Panc1 (cell line): ENCODE measurements around the gene BCLAF1. TPM values are rescaled to one million over a fixed set of nuclear protein-coding genes. Genes with fewer than 3 reads are reported as not detected.

Source experiments
- ATAC-seq: fragments of 200-7000 bp; cut with Tn5 transposase; 2 replicates; pipeline ENCODE4 v1.9.1; 2020; ENCODE audit warnings: mild to moderate bottlenecking, moderate library complexity
- BruUV-seq: library from RNA; stranded (reverse); fragments of 400-500 nt; replicated peaks from 2 replicates; lab custom pipeline; 2021; lab: Mats Ljungman, UMichigan
- CTCF ChIA-PET: fragments of 300-600 bp; sonication (Branson Sonifier 250); formaldehyde crosslinking; loops from one replicate; lab custom pipeline; 2022; ENCODE audit warnings: antibody characterized with exemption; lab: Charles Lee
- POLR2A ChIA-PET: fragments of 300-600 bp; sonication (Branson Sonifier 250); formaldehyde crosslinking; loops from one replicate; lab custom pipeline; 2022; ENCODE audit warnings: antibody characterized with exemption; lab: Charles Lee
- DNase-seq: peaks from one replicate; pipeline ENCODE4 v3.0.0-alpha.2; 2010; ENCODE audit warnings: low read depth, low spot score
- H3K27ac ChIP-seq: 2 replicates; pipeline ENCODE4 v1.5.1; 2011; ENCODE audit warnings: mild to moderate bottlenecking, low read length, inconsistent platforms
- H3K27me3 ChIP-seq: fragments of 200-500 bp; sonication (Bioruptor generic); 2 replicates; pipeline ENCODE4 v1.6.0; 2014; ENCODE audit warnings: low read length, inconsistent platforms; ENCODE audit not compliant: control insufficient read depth, insufficient read depth
- H3K36me3 ChIP-seq: fragments of 200-500 bp; sonication (Bioruptor generic); 2 replicates; pipeline ENCODE4 v1.5.1; 2014; ENCODE audit warnings: inconsistent platforms, mild to moderate bottlenecking, low read length, moderate library complexity; ENCODE audit not compliant: control insufficient read depth, insufficient read depth
- H3K4me1 ChIP-seq: 2 replicates; pipeline ENCODE4 v1.5.1; 2011; ENCODE audit warnings: inconsistent platforms, mild to moderate bottlenecking, low read length, moderate library complexity; ENCODE audit not compliant: control insufficient read depth, insufficient read depth
- H3K4me3 ChIP-seq, 2 experiments: 2 replicates each; pipeline ENCODE4 v1.5.1; 2011 to 2012; ENCODE audit warnings: low read depth in 2 of 2, low read length in 2 of 2, mild to moderate bottlenecking in 2 of 2, inconsistent platforms in 1 of 2, moderate library complexity in 1 of 2
- H3K9me3 ChIP-seq: fragments of 200-500 bp; sonication (Bioruptor generic); 2 replicates; pipeline ENCODE4 v1.5.1; 2014; ENCODE audit warnings: low read depth, mild to moderate bottlenecking, inconsistent platforms, low read length, moderate library complexity; ENCODE audit not compliant: control insufficient read depth, insufficient read depth
- POLR2AphosphoS5 ChIP-seq: IDR thresholded peaks from 2 replicates; pipeline ENCODE4 v1.6.1; 2012; ENCODE audit warnings: mild to moderate bottlenecking, low read depth, low read length, moderate library complexity
- SIN3A ChIP-seq: IDR thresholded peaks from 2 replicates; pipeline ENCODE4 v1.6.1; 2012; ENCODE audit warnings: low read depth, mild to moderate bottlenecking, low read length, moderate library complexity, borderline replicate concordance; ENCODE audit not compliant: insufficient read depth
- TCF7L2 ChIP-seq: IDR thresholded peaks from 2 replicates; pipeline ENCODE4 v1.6.1; 2011; ENCODE audit warnings: mild to moderate bottlenecking, low read depth, low read length, inconsistent platforms
- in situ Hi-C: cut with HindIII; loops from 2 replicates; pipeline ENCODE4 v1.10.0; 2016; ENCODE audit warnings: low sequenced_read_pairs, low pct_unique_long_range_greater_than_20kb
- intact Hi-C: fragments of 100-400 bp; cut with micrococcal nuclease; formaldehyde crosslinking; loops from one replicate; pipeline ENCODE4 v1.10.0; 2022; ENCODE audit not compliant: unreplicated experiment
- total RNA-seq: library from RNA; stranded (reverse); gene quantifications from one replicate; pipeline ENCODE4 v1.2.1, GENCODE V29; 2021; ENCODE audit not compliant: unreplicated experiment
- TF ChIP-seq, protein P1 (sequence below), 2 experiments: IDR thresholded peaks; 2 replicates each; pipeline ENCODE4 v1.6.1; 2011 to 2012; ENCODE audit warnings: low read depth in 2 of 2, control low read depth in 1 of 2, low read length in 1 of 2, mild to moderate bottlenecking in 1 of 2, moderate library complexity in 1 of 2; ENCODE audit not compliant: insufficient read depth in 1 of 2
- TF ChIP-seq, protein P2 (sequence below): fragments of 450-650 bp; IDR thresholded peaks from 2 replicates; pipeline ENCODE4 v1.5.1; 2017; ENCODE audit warnings: mild to moderate bottlenecking

BCLAF1 gene
- total RNA-seq, 1 experiment from 2014 or later, result 151 TPM

DNA sequence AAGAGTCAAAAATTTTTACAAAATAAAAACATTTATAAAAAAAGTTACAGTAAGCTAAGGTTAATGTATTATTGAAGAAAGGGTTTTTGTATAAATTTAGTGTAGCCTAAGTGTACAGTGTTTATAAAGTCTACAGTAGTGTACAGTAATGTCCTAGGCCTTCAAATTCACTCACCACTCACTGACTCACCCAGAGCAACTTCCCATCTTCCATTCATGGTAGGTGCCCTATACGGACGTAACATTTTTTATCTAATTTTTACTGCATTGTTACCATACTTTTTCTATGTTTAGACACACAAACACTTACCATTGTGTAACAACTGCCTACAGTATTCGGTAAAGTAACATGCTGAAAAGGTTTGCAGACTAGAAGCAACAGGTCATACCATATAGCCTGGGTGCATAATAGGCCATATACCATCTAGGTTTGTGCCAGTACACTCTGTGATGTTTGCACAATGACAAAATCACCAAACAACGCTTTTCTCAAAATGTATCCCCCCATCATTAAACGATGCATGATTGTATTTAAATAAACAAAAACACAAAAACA lies 45.5 kb downstream of the BCLAF1 start:
- intact Hi-C loops, result no loop called here
- ChIA-PET POLR2A (interaction anchor here (0.7 kb wide), 1 partner anchor 85 kb away, joined by 3 read pairs; no protein-coding TSS in a partner anchor), CTCF (no interaction called here)
- TF ChIP-seq SIN3A, result no peak
- TF ChIP-seq, protein P1, sequence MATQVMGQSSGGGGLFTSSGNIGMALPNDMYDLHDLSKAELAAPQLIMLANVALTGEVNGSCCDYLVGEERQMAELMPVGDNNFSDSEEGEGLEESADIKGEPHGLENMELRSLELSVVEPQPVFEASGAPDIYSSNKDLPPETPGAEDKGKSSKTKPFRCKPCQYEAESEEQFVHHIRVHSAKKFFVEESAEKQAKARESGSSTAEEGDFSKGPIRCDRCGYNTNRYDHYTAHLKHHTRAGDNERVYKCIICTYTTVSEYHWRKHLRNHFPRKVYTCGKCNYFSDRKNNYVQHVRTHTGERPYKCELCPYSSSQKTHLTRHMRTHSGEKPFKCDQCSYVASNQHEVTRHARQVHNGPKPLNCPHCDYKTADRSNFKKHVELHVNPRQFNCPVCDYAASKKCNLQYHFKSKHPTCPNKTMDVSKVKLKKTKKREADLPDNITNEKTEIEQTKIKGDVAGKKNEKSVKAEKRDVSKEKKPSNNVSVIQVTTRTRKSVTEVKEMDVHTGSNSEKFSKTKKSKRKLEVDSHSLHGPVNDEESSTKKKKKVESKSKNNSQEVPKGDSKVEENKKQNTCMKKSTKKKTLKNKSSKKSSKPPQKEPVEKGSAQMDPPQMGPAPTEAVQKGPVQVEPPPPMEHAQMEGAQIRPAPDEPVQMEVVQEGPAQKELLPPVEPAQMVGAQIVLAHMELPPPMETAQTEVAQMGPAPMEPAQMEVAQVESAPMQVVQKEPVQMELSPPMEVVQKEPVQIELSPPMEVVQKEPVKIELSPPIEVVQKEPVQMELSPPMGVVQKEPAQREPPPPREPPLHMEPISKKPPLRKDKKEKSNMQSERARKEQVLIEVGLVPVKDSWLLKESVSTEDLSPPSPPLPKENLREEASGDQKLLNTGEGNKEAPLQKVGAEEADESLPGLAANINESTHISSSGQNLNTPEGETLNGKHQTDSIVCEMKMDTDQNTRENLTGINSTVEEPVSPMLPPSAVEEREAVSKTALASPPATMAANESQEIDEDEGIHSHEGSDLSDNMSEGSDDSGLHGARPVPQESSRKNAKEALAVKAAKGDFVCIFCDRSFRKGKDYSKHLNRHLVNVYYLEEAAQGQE (IDR thresholded peaks at IDR 0.05; ENCODE audit: insufficient read depth in 1 of 2, low read depth in 2 of 2, low read length in 1 of 2), result no peak
- no peak for TF ChIP-seq TCF7L2
- TF ChIP-seq POLR2AphosphoS5, result no peak
- TF ChIP-seq, protein P2, sequence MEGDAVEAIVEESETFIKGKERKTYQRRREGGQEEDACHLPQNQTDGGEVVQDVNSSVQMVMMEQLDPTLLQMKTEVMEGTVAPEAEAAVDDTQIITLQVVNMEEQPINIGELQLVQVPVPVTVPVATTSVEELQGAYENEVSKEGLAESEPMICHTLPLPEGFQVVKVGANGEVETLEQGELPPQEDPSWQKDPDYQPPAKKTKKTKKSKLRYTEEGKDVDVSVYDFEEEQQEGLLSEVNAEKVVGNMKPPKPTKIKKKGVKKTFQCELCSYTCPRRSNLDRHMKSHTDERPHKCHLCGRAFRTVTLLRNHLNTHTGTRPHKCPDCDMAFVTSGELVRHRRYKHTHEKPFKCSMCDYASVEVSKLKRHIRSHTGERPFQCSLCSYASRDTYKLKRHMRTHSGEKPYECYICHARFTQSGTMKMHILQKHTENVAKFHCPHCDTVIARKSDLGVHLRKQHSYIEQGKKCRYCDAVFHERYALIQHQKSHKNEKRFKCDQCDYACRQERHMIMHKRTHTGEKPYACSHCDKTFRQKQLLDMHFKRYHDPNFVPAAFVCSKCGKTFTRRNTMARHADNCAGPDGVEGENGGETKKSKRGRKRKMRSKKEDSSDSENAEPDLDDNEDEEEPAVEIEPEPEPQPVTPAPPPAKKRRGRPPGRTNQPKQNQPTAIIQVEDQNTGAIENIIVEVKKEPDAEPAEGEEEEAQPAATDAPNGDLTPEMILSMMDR, result no peak
- H3K4me1 ChIP-seq, result peaks cover 4% of the 10 kb centered on the region
- H3K27ac ChIP-seq, result no peak overlapping the region
- no peak overlapping the region for H3K4me3 ChIP-seq
- in situ Hi-C loops, result no loop called here
- no peak for ATAC-seq
- H3K36me3 ChIP-seq, result peaks cover 13% of the 10 kb centered on the region; the same call in 1 of the 2 replicates
- no peaks in the 10 kb centered on the region for H3K27me3 ChIP-seq
- no TSS peak for BruUV-seq
- H3K9me3 ChIP-seq, result no peaks in the 10 kb centered on the region
- no peak for DNase-seq

DNA sequence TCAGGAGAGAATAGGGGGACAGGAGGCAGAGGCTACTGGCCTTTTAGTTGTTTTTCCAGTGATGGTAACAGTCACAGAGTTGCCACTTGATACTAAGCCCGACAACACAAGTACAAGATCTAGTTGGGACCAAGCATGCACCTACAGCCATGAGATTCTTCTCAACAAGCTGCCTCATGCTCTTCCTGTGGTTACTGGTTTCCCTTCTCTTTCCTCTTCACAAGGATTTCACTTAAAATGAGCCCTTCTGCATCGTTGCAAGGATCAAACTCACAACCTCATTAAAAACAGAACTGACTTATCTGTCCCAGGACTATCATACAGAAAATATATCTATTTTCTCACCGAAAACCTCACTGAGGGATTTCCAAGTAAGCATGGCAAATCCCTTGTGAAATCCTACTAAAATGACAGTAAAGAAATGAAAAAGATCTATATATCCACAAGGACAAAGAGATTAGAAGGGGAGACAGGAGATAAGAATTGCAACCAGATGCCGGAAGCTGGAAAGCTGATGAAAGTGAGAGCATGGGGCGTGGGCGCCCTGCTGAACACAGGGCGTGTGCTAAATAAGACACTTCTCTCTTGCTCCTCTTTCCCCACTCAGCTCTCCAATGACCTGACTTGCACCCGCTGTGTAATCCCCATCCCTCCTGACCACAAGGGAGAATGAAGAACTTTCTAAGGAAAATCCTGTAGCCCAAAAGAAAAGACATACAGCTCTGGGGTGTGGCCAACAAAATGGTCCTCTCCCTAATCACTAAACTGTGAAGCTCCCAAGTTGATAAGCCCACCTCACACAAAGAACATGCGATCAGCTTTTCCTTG lies 53.0 kb downstream of the BCLAF1 start:
- no TSS peak for BruUV-seq

More for the DNA sequence above, 53.0 kb downstream of the BCLAF1 start:
- H3K4me1 ChIP-seq, result no peaks in the 10 kb centered on the region
- in situ Hi-C loops (no loop called here), intact Hi-C loops (no loop called here)
- ATAC-seq (no peak), DNase-seq (no peak)
- no peak overlapping the region for H3K4me3 ChIP-seq
- CTCF ChIA-PET, result no interaction called here
- peaks cover 8% of the 10 kb centered on the region; the same call in 1 of the 2 replicates for H3K36me3 ChIP-seq
- H3K9me3 ChIP-seq, result no peaks in the 10 kb centered on the region
- H3K27me3 ChIP-seq, result no peaks in the 10 kb centered on the region
- TF ChIP-seq TCF7L2 (no peak), POLR2AphosphoS5 (no peak), SIN3A (no peak)
- TF ChIP-seq, protein P2, result no peak
- TF ChIP-seq, protein P1 (IDR thresholded peaks at IDR 0.05; ENCODE audit: insufficient read depth in 1 of 2, low read depth in 2 of 2, low read length in 1 of 2), result no peak
- H3K27ac ChIP-seq, result no peak overlapping the region
- POLR2A ChIA-PET, result no interaction called here
